Mucosa of descending colon (tissue), 3 donors: ENCODE measurements around the gene GAK. TPM values are rescaled to one million over a fixed set of nuclear protein-coding genes. Genes with fewer than 3 reads are reported as not detected.

Source experiments
- ATAC-seq: fragments of 200-7000 bp; cut with Tn5 transposase; one replicate; pipeline ENCODE4 v1.9.1; 2020; ENCODE audit warnings: mild to moderate bottlenecking, moderate library complexity
- DNase-seq, 3 donors: peaks; one replicate each; pipeline ENCODE4 v3.0.0-alpha.2; 2020
- H3K36me3 ChIP-seq: fragments of 200-600 bp; one replicate; pipeline ENCODE4 v1.8.0; 2021; ENCODE audit warnings: low read depth, mild to moderate bottlenecking
- H3K4me1 ChIP-seq: fragments of 200-600 bp; one replicate; pipeline ENCODE4 v1.8.0; 2021; ENCODE audit warnings: low read depth, mild to moderate bottlenecking
- H3K4me3 ChIP-seq: fragments of 200-600 bp; one replicate; pipeline ENCODE4 v1.8.0; 2021; ENCODE audit warnings: mild to moderate bottlenecking
- H3K9me3 ChIP-seq: fragments of 200-600 bp; one replicate; pipeline ENCODE4 v1.8.0; 2021; ENCODE audit warnings: mild to moderate bottlenecking
- intact Hi-C, 2 donors: fragments of 100-400 bp; cut with DNase I in 1 of 2; cut with micrococcal nuclease in 1 of 2; formaldehyde crosslinking; loops; one replicate each; pipeline versions ENCODE4 v1.11.0 to v1.11.1; 2022; cut with DNase I, micrococcal nuclease
- total RNA-seq, 3 donors: library from RNA; stranded (reverse); fragmentation: NEBNext Ultra II Directional in 2 of 3; extraction: Animal tissue kit (Norgen Biotek cat#: 25700) in 2 of 3; gene quantifications; one replicate each; pipeline versions ENCODE4 v1.2.1 to v1.2.4, GENCODE V29; 2021 to 2023
- TF ChIP-seq, protein P1 (sequence below): fragments of 200-600 bp; IDR thresholded peaks from one replicate; pipeline ENCODE4 v1.8.0; 2022; ENCODE audit warnings: antibody characterized with exemption, mild to moderate bottlenecking
- donor health status: DM: no; HTN: no; CAD: no; lungs with moderate emphysema.
- donor health status: DM: no; HTN: no; CAD: no.
- donor health status: DM: no; HTN: yes; CAD: no.

Gene GAK
- total RNA-seq, 3 donors from 2014 or later, result 155 to 259 (median 244) TPM

GRCh38 chr4:803884-804283 is 128.2 kb downstream of the GAK start:
- H3K4me3 ChIP-seq, result no peak overlapping the region
- H3K4me1 ChIP-seq, result peaks cover 2% of the 10 kb centered on the region
- H3K36me3 ChIP-seq, result no peaks in the 10 kb centered on the region
- TF ChIP-seq, protein P1, sequence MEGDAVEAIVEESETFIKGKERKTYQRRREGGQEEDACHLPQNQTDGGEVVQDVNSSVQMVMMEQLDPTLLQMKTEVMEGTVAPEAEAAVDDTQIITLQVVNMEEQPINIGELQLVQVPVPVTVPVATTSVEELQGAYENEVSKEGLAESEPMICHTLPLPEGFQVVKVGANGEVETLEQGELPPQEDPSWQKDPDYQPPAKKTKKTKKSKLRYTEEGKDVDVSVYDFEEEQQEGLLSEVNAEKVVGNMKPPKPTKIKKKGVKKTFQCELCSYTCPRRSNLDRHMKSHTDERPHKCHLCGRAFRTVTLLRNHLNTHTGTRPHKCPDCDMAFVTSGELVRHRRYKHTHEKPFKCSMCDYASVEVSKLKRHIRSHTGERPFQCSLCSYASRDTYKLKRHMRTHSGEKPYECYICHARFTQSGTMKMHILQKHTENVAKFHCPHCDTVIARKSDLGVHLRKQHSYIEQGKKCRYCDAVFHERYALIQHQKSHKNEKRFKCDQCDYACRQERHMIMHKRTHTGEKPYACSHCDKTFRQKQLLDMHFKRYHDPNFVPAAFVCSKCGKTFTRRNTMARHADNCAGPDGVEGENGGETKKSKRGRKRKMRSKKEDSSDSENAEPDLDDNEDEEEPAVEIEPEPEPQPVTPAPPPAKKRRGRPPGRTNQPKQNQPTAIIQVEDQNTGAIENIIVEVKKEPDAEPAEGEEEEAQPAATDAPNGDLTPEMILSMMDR, result no peak
- intact Hi-C loops, result no loop called here
- no peak for ATAC-seq
- H3K9me3 ChIP-seq, result no peaks in the 10 kb centered on the region
- DNase-seq, result no peak

GRCh38 chr4:801436-802124 is 130.5 kb downstream of the GAK start:
- Histone ChIP-seq H3K4me1 (no peaks in the 10 kb centered on the region), H3K36me3 (no peaks in the 10 kb centered on the region), H3K9me3 (no peaks in the 10 kb centered on the region), H3K4me3 (no peak overlapping the region)
- TF ChIP-seq, protein P1, result no peak
- DNase-seq, result no peak
- intact Hi-C loops, result no loop called here
- no peak for ATAC-seq

Other genes starting within 250 kb of the GAK start
- 10 to 100 TPM in 2 of 3 donors, 1 to 10 TPM in 1; 9.9 to 14.1 (median 11.5) TPM for gene SLC49A3, start 243.2 kb downstream of the GAK start, total RNA-seq
- gene PCGF3, start 226.5 kb downstream of the GAK start, total RNA-seq, result 10 to 100 TPM; 45.5 to 66.9 (median 56.7) TPM
- 1 to 10 TPM; 1.9 to 3.4 (median 2.7) TPM for gene CPLX1, start 106.2 kb downstream of the GAK start, total RNA-seq
- gene TMEM175, start 144 bp upstream of the GAK start, total RNA-seq, result 10 to 100 TPM; 30.1 to 39.0 (median 37.5) TPM
- gene DGKQ, start 41.3 kb upstream of the GAK start, total RNA-seq, result 10 to 100 TPM; 31.8 to 56.1 (median 41.7) TPM
- 10 to 100 TPM; 29.7 to 45.7 (median 33.4) TPM for gene IDUA, start 54.7 kb upstream of the GAK start, total RNA-seq
- 1 to 10 TPM in 2 of 3 donors, under 1 TPM in 1; 0.85 to 2.8 (median 1.9) TPM for gene SLC26A1, start 61.1 kb upstream of the GAK start, total RNA-seq
- 10 to 100 TPM; 14.7 to 19.3 (median 16.9) TPM for gene FGFRL1, start 79.3 kb upstream of the GAK start, total RNA-seq
- gene RNF212, start 181.2 kb upstream of the GAK start, total RNA-seq, result 1 to 10 TPM; 2.3 to 4.9 (median 3.9) TPM
- gene SPON2, start 240.3 kb upstream of the GAK start, total RNA-seq, result 10 to 100 TPM; 19.6 to 42.1 (median 41.4) TPM